A673 (cell line): ENCODE measurements around the gene THAP9.

Experiments used
- EZH2 ChIP-seq: fragments of 200-600 bp; sonication (generic); IDR thresholded peaks from 2 replicates; pipeline ENCODE4 v1.6.1; 2017; ENCODE audit warnings: borderline replicate concordance, low read depth, mild to moderate bottlenecking, mixed read lengths, antibody characterized with exemption, low read length; ENCODE audit not compliant: poor library complexity, severe bottlenecking
- TF ChIP-seq, protein P1 (sequence below): fragments of 300-800, 200-600 bp; sonication (generic); conservative IDR thresholded peaks from 2 replicates; pipeline ENCODE4 v1.5.1; 2017; ENCODE audit warnings: low read depth, mild to moderate bottlenecking, antibody characterized with exemption, low read length, moderate library complexity, mixed read lengths

DNA sequence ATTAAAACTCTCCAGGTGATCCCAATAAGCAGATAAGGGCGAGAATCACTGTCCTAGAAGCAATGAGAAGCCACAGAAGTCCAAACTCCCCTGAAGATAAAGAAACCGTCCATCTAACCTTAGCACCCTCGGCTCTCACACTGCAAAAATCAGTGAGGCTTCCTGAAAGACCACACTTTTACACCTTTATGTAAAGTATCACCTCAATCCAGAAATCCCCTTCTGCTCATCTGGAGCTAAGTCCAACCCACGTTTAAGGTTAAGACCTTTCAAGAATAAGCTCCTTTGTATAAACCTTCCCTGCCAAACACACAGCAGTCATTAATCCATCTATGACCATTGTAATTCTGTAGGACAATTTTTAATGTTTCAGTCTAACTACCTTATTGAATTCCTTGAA, 68.4 kb downstream of the THAP9 start:
- TF ChIP-seq, protein P1, sequence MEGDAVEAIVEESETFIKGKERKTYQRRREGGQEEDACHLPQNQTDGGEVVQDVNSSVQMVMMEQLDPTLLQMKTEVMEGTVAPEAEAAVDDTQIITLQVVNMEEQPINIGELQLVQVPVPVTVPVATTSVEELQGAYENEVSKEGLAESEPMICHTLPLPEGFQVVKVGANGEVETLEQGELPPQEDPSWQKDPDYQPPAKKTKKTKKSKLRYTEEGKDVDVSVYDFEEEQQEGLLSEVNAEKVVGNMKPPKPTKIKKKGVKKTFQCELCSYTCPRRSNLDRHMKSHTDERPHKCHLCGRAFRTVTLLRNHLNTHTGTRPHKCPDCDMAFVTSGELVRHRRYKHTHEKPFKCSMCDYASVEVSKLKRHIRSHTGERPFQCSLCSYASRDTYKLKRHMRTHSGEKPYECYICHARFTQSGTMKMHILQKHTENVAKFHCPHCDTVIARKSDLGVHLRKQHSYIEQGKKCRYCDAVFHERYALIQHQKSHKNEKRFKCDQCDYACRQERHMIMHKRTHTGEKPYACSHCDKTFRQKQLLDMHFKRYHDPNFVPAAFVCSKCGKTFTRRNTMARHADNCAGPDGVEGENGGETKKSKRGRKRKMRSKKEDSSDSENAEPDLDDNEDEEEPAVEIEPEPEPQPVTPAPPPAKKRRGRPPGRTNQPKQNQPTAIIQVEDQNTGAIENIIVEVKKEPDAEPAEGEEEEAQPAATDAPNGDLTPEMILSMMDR: no peak
- no peak for TF ChIP-seq EZH2
